ENCODE measurements around the gene SLC13A5. TPM values are rescaled to one million over a fixed set of nuclear protein-coding genes. Genes with fewer than 3 reads are reported as not detected.

Gene SLC13A5
- total RNA-seq, 1 donor from 2014 or later, result not detected

GRCh38 chr17:6714315-6714874 lies 1.2 kb upstream of the SLC13A5 start:
- H3K27me3 Mint-ChIP-seq (ENCODE audit: insufficient read depth, low read depth), result peaks cover 33% of the 10 kb centered on the region
- Histone ChIP-seq H3K4me1 (peaks cover 5% of the 10 kb centered on the region), H3K9me3 (ENCODE audit: low read depth) (no peaks in the 10 kb centered on the region), H3K27ac (no peak overlapping the region), H3K36me3 (no peaks in the 10 kb centered on the region), H2AFZ (replicated peaks) (peak overlapping the region; percentile 99), H4K20me1 (ENCODE audit: low read depth) (peaks cover 4% of the 10 kb centered on the region), H3K4me3 (peak overlapping the region; percentile 58), H3K27me3 (peaks cover 48% of the 10 kb centered on the region), H3K4me2 (peak overlapping the region; percentile 86), H3F3A (ENCODE audit: low read depth) (peaks cover 23% of the 10 kb centered on the region), H3K79me2 (ENCODE audit: low read depth) (no peaks in the 10 kb centered on the region), H3K9ac (no peak overlapping the region)
- peaks cover 15% of the 10 kb centered on the region for H3K4me1 Mint-ChIP-seq
- peaks cover 27% of the 10 kb centered on the region for H3K9me3 Mint-ChIP-seq
- TF ChIP-seq EZH2phosphoT487 (IDR thresholded peaks at IDR 0.05) (no peak), EZH2 (IDR thresholded peaks at IDR 0.05) (no peak)
- TF ChIP-seq, protein P1, sequence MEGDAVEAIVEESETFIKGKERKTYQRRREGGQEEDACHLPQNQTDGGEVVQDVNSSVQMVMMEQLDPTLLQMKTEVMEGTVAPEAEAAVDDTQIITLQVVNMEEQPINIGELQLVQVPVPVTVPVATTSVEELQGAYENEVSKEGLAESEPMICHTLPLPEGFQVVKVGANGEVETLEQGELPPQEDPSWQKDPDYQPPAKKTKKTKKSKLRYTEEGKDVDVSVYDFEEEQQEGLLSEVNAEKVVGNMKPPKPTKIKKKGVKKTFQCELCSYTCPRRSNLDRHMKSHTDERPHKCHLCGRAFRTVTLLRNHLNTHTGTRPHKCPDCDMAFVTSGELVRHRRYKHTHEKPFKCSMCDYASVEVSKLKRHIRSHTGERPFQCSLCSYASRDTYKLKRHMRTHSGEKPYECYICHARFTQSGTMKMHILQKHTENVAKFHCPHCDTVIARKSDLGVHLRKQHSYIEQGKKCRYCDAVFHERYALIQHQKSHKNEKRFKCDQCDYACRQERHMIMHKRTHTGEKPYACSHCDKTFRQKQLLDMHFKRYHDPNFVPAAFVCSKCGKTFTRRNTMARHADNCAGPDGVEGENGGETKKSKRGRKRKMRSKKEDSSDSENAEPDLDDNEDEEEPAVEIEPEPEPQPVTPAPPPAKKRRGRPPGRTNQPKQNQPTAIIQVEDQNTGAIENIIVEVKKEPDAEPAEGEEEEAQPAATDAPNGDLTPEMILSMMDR (IDR thresholded peaks at IDR 0.05), result no peak
- no peak overlapping the region for H3K27ac Mint-ChIP-seq
- H3K4me3 Mint-ChIP-seq, result peak overlapping the region; percentile 84
- no peak for DNase-seq (ENCODE audit: low spot score)
- H3K36me3 Mint-ChIP-seq, result peaks cover 4% of the 10 kb centered on the region

DNA sequence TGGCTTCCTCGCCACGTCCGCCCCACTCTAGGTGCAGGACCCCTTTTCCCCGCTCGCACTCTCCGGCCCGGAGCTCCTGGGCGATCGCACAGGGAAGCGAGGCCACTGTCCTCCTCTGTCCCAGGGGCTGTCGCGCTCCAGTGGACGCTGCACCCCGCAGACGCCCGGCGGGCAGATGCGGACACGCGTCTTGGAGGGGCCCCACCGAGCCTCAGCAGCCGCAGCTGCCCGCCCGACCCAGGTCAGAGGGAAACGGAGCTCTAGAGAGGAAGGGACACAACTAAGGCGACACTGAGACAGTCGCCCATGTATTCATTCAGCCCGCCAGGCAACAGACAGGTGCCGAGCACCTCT lies 726 bp upstream of the SLC13A5 start:
- peaks cover 32% of the 10 kb centered on the region for H3K27me3 Mint-ChIP-seq (ENCODE audit: insufficient read depth, low read depth)
- peak; percentile 56 for DNase-seq (ENCODE audit: low spot score)
- H3K27me3 ChIP-seq, result peaks cover 43% of the 10 kb centered on the region
- no peaks in the 10 kb centered on the region for H3K9me3 ChIP-seq (ENCODE audit: low read depth)
- H3K9ac ChIP-seq, result no peak overlapping the region
- H3K4me3 Mint-ChIP-seq, result peak overlapping the region; percentile 84
- H3K9me3 Mint-ChIP-seq, result peaks cover 27% of the 10 kb centered on the region
- no peaks in the 10 kb centered on the region for H3K79me2 ChIP-seq (ENCODE audit: low read depth)
- peaks cover 5% of the 10 kb centered on the region for H3K4me1 ChIP-seq
- no peak overlapping the region for H3K27ac Mint-ChIP-seq
- peaks cover 4% of the 10 kb centered on the region for H3K36me3 Mint-ChIP-seq
- H2AFZ ChIP-seq (replicated peaks), result peak overlapping the region; percentile 99
- peak overlapping the region; percentile 58 for H3K4me3 ChIP-seq
- H4K20me1 ChIP-seq (ENCODE audit: low read depth), result peaks cover 4% of the 10 kb centered on the region
- H3F3A ChIP-seq (ENCODE audit: low read depth), result peaks cover 23% of the 10 kb centered on the region
- H3K27ac ChIP-seq, result no peak overlapping the region
- TF ChIP-seq, protein P1 (IDR thresholded peaks at IDR 0.05), result no peak
- TF ChIP-seq EZH2phosphoT487 (IDR thresholded peaks at IDR 0.05) (no peak), EZH2 (IDR thresholded peaks at IDR 0.05) (no peak)
- H3K4me2 ChIP-seq, result peak overlapping the region; percentile 86
- H3K4me1 Mint-ChIP-seq, result peaks cover 15% of the 10 kb centered on the region
- H3K36me3 ChIP-seq, result no peaks in the 10 kb centered on the region

GRCh38 chr17:6712854-6713129 lies 377 bp downstream of the SLC13A5 start:
- H3K36me3 ChIP-seq, result no peaks in the 10 kb centered on the region
- peaks cover 4% of the 10 kb centered on the region for H3K36me3 Mint-ChIP-seq
- H3K9ac ChIP-seq, result no peak overlapping the region
- H3K4me2 ChIP-seq, result peak overlapping the region; percentile 86
- H4K20me1 ChIP-seq (ENCODE audit: low read depth), result peaks cover 4% of the 10 kb centered on the region
- H3F3A ChIP-seq (ENCODE audit: low read depth), result peaks cover 23% of the 10 kb centered on the region
- no peaks in the 10 kb centered on the region for H3K79me2 ChIP-seq (ENCODE audit: low read depth)
- H3K27me3 Mint-ChIP-seq (ENCODE audit: insufficient read depth, low read depth), result peaks cover 32% of the 10 kb centered on the region
- H3K27me3 ChIP-seq, result peaks cover 39% of the 10 kb centered on the region
- TF ChIP-seq EZH2 (IDR thresholded peaks at IDR 0.05) (no peak), EZH2phosphoT487 (IDR thresholded peaks at IDR 0.05) (no peak)
- TF ChIP-seq, protein P1 (IDR thresholded peaks at IDR 0.05), result no peak
- no peak overlapping the region for H3K27ac ChIP-seq
- H2AFZ ChIP-seq (replicated peaks), result no peak overlapping the region
- DNase-seq (ENCODE audit: low spot score), result no peak
- peak overlapping the region; percentile 86 for H3K4me3 Mint-ChIP-seq
- H3K9me3 Mint-ChIP-seq, result peaks cover 24% of the 10 kb centered on the region
- peak overlapping the region; percentile 58 for H3K4me3 ChIP-seq
- peaks cover 15% of the 10 kb centered on the region for H3K4me1 Mint-ChIP-seq
- no peaks in the 10 kb centered on the region for H3K9me3 ChIP-seq (ENCODE audit: low read depth)
- H3K4me1 ChIP-seq, result peaks cover 5% of the 10 kb centered on the region
- H3K27ac Mint-ChIP-seq, result no peak overlapping the region
